GM12874 (cell line): ENCODE measurements around the gene DGKD.

ENCODE experiments used
- CTCF ChIP-seq: IDR thresholded peaks from 2 replicates; pipeline ENCODE4 v1.5.1; 2011; ENCODE audit warnings: low read depth, mild to moderate bottlenecking, control low read depth, low read length, moderate library complexity; ENCODE audit not compliant: insufficient read depth

Gene DGKD

GRCh38 chr2:233350708-233351107 lies 3.6 kb upstream of the DGKD start:
- no peak for TF ChIP-seq CTCF

GRCh38 chr2:233351423-233351822 lies 2.9 kb upstream of the DGKD start:
- no peak for TF ChIP-seq CTCF

GRCh38 chr2:233352141-233352842 lies 2.0 kb upstream of the DGKD start:
- no peak for TF ChIP-seq CTCF

GRCh38 chr2:233353101-233353768 lies 1.1 kb upstream of the DGKD start:
- TF ChIP-seq CTCF, result no peak

GRCh38 chr2:233354500-233354924 lies 218 bp downstream of the DGKD start:
- TF ChIP-seq CTCF, result no peak

GRCh38 chr2:233354971-233355574 lies 779 bp downstream of the DGKD start:
- TF ChIP-seq CTCF, result no peak

- no peak for TF ChIP-seq CTCF
Measured at GRCh38 chr2:233355916-233356315, 1.6 kb downstream of the DGKD start.
